HG02759 (cell line): ENCODE measurements around the gene GSTA5.
"Not testable (repeated sequence)": the region's sequence is repeated elsewhere in the genome, so short reads cannot be mapped to it uniquely, and the experiment has no call there.

Source experiments
- ATAC-seq: cut with Tn5 transposase; IDR thresholded peaks from one replicate; pipeline ENCODE4 v1.9.1; 2021; ENCODE audit warnings: mild to moderate bottlenecking, moderate library complexity; ENCODE audit not compliant: unreplicated experiment

Gene GSTA5

GRCh38 chr6:52840763-52841585 is at the start of gene GSTA5:
TSS of gene GSTA5 (minus strand) at chr6:52840813.
- ATAC-seq, result no peak

- ATAC-seq, result no peak
These were observed 49.4 kb upstream of the GSTA5 start for GRCh38 chr6:52890018-52890417.

- no peak for ATAC-seq
These were observed 47.4 kb upstream of the GSTA5 start for GRCh38 chr6:52887910-52888524.

- ATAC-seq, result peak; percentile 100
These were observed 41.6 kb upstream of the GSTA5 start for GRCh38 chr6:52881996-52882841.

GRCh38 chr6:52881662-52881995 is 41.0 kb upstream of the GSTA5 start:
- ATAC-seq, result no peak

GRCh38 chr6:52877786-52878185 is 37.2 kb upstream of the GSTA5 start:
- no peak for ATAC-seq

GRCh38 chr6:52877168-52877567 is 36.6 kb upstream of the GSTA5 start:
- ATAC-seq, result no peak

GRCh38 chr6:52876056-52876787 is 35.6 kb upstream of the GSTA5 start:
- no peak for ATAC-seq

- no peak for ATAC-seq
These were observed 31.4 kb upstream of the GSTA5 start for GRCh38 chr6:52872031-52872430.

- no peak for ATAC-seq
These were observed 31.0 kb upstream of the GSTA5 start for GRCh38 chr6:52871621-52872020.

- not testable (repeated sequence) for ATAC-seq
These were observed 29.9 kb upstream of the GSTA5 start for GRCh38 chr6:52870335-52871091.

GRCh38 chr6:52868899-52869298 is 28.3 kb upstream of the GSTA5 start:
- ATAC-seq, result not testable (repeated sequence)

- no peak for ATAC-seq
These were observed 27.6 kb upstream of the GSTA5 start for GRCh38 chr6:52868240-52868639.

GRCh38 chr6:52861151-52861550 is 20.5 kb upstream of the GSTA5 start:
- not testable (repeated sequence) for ATAC-seq

- no peak for ATAC-seq
These were observed 17.8 kb upstream of the GSTA5 start for GRCh38 chr6:52858416-52858815.

GRCh38 chr6:52856137-52856536 is 15.5 kb upstream of the GSTA5 start:
- not testable (repeated sequence) for ATAC-seq

- ATAC-seq, result no peak
These were observed 8.5 kb upstream of the GSTA5 start for GRCh38 chr6:52849137-52849536.

GRCh38 chr6:52846002-52846401 is 5.4 kb upstream of the GSTA5 start:
- no peak for ATAC-seq

GRCh38 chr6:52843605-52844004 is 3.0 kb upstream of the GSTA5 start:
- no peak for ATAC-seq
